NCI-H146 treated with DMSO at 0.1 percent for 48 hours (cell line): ENCODE results near the gene SLC6A11.

Source experiments
- DNase-seq: peaks from one replicate; lab custom pipeline; 2025; ENCODE audit not compliant: unreplicated experiment; lab: John Stamatoyannopoulos, UW

The SLC6A11 gene

GRCh38 chr3:10975695-10976234, 159.7 kb downstream of the SLC6A11 start:
- DNase-seq = no peak

- no peak for DNase-seq
These were observed 160.7 kb downstream of the SLC6A11 start for GRCh38 chr3:10976770-10977169.

- no peak for DNase-seq
These were observed 162.0 kb downstream of the SLC6A11 start for GRCh38 chr3:10977892-10978510.

GRCh38 chr3:10978956-10979355, 162.9 kb downstream of the SLC6A11 start:
- DNase-seq = no peak

GRCh38 chr3:10980312-10980711, 164.3 kb downstream of the SLC6A11 start:
- no peak for DNase-seq

- DNase-seq = no peak
These were observed 165.0 kb downstream of the SLC6A11 start for GRCh38 chr3:10981031-10981430.

- no peak for DNase-seq
These were observed 165.9 kb downstream of the SLC6A11 start for GRCh38 chr3:10981961-10982360.

GRCh38 chr3:10982782-10983181, 166.8 kb downstream of the SLC6A11 start:
- DNase-seq = no peak

GRCh38 chr3:10983219-10983916, 167.3 kb downstream of the SLC6A11 start:
- DNase-seq = no peak

- no peak for DNase-seq
These were observed 168.4 kb downstream of the SLC6A11 start for GRCh38 chr3:10984371-10984896.

GRCh38 chr3:10985181-10985580, 169.2 kb downstream of the SLC6A11 start:
- DNase-seq = no peak

GRCh38 chr3:10986592-10986991, 170.6 kb downstream of the SLC6A11 start:
- DNase-seq = no peak

- DNase-seq = no peak
These were observed 172.1 kb downstream of the SLC6A11 start for GRCh38 chr3:10988001-10988665.

GRCh38 chr3:10988991-10989484, 173.0 kb downstream of the SLC6A11 start:
- DNase-seq = no peak
